Suprapubic skin (tissue), 4 donors: ENCODE measurements around the gene C3orf20. TPM values are rescaled to one million over a fixed set of nuclear protein-coding genes. Genes with fewer than 3 reads are reported as not detected.

Source experiments
- DNase-seq, 2 donors: peaks; one replicate each; pipeline ENCODE4 v3.0.0-alpha.2; 2019; ENCODE audit warnings: low spot score in 2 of 2
- H3K27ac ChIP-seq: fragments of 200-600 bp; sonication (generic); one replicate; pipeline ENCODE4 v1.5.1; 2019
- H3K27me3 ChIP-seq: fragments of 200-600 bp; sonication (generic); one replicate; pipeline ENCODE4 v1.5.1; 2019
- H3K36me3 ChIP-seq: fragments of 200-600 bp; sonication (generic); one replicate; pipeline ENCODE4 v1.5.1; 2019
- H3K4me1 ChIP-seq: fragments of 200-600 bp; sonication (generic); one replicate; pipeline ENCODE4 v1.5.1; 2019
- H3K4me3 ChIP-seq: fragments of 200-600 bp; sonication (generic); one replicate; pipeline ENCODE4 v1.5.1; 2019; ENCODE audit warnings: mild to moderate bottlenecking
- H3K9me3 ChIP-seq: fragments of 200-600 bp; sonication (generic); one replicate; pipeline ENCODE4 v1.5.1; 2019
- CTCF ChIP-seq, 2 donors: fragments of 200-600 bp in 1 of 2; fragments of 450-650 bp in 1 of 2; sonication (generic) in 1 of 2; IDR thresholded peaks; one replicate each; pipeline ENCODE4 v1.5.1; 2016 to 2019; ENCODE audit warnings: antibody characterized with exemption in 2 of 2, mild to moderate bottlenecking in 1 of 2, moderate library complexity in 1 of 2
- EP300 ChIP-seq: sonication (generic); formaldehyde crosslinking; IDR thresholded peaks from one replicate; pipeline ENCODE4 v1.6.1; 2017; ENCODE audit warnings: antibody characterized with exemption
- POLR2A ChIP-seq, 2 donors: fragments of 450-650 bp; IDR thresholded peaks; one replicate each; pipeline ENCODE4 v1.6.1; 2017; ENCODE audit warnings: antibody characterized with exemption in 2 of 2, mild to moderate bottlenecking in 2 of 2, moderate library complexity in 2 of 2
- POLR2AphosphoS5 ChIP-seq, 3 donors: sonication (generic); formaldehyde crosslinking; IDR thresholded peaks; one replicate each; pipeline ENCODE4 v1.6.1; 2017; ENCODE audit warnings: antibody characterized with exemption in 3 of 3
- WGBS: methylation state at CpG from one replicate; pipeline ENCODE4 v1.1.5; 2018; 5-methylcytosine and 5-hydroxymethylcytosine counted together
- total RNA-seq, 4 donors: library from RNA; depleted of rRNA; stranded (reverse); fragments of >200 nt; gene quantifications; one replicate each; pipeline ENCODE4 v1.1.0, GENCODE V29; 2016

The C3orf20 gene
- total RNA-seq: under 1 TPM in 1 of 4 donors, not detected in 3; 0.21 TPM

- H3K27ac ChIP-seq: no peak within 1 kb of the TSS
- peaks cover 34% of the 10 kb centered on the region for H3K36me3 ChIP-seq
- no peaks in the 10 kb centered on the region for H3K4me1 ChIP-seq
- no peak within 1 kb of the TSS for H3K4me3 ChIP-seq
- no peak for TF ChIP-seq POLR2A (IDR thresholded peaks at IDR 0.05)
- no peak for TF ChIP-seq EP300
- no peaks in the 10 kb centered on the region for H3K27me3 ChIP-seq
- no peak for DNase-seq
- WGBS: 76% methylated on average over 7 of the region's 7 CpGs
- H3K9me3 ChIP-seq: no peaks in the 10 kb centered on the region
Observed at GRCh38 chr3:14674841-14675240, at the start of gene C3orf20. Gene C3orf20 (plus strand): TSS chr3:14675141. CDS start chr3:14682714, 7,573 bp downstream.

- no peaks in the 10 kb centered on the region for H3K4me1 ChIP-seq
- no peaks in the 10 kb centered on the region for H3K9me3 ChIP-seq
- no peak overlapping the region for H3K4me3 ChIP-seq
- no peak overlapping the region for H3K27ac ChIP-seq
- peaks cover 10% of the 10 kb centered on the region for H3K27me3 ChIP-seq
- no peaks in the 10 kb centered on the region for H3K36me3 ChIP-seq
- 80% methylated on average over 6 of the region's 6 CpGs for WGBS
- DNase-seq: no peak
- TF ChIP-seq EP300: no peak
- TF ChIP-seq CTCF (IDR thresholded peaks at IDR 0.05): no peak
- no peak for TF ChIP-seq POLR2A (IDR thresholded peaks at IDR 0.05)
- no peak for TF ChIP-seq POLR2AphosphoS5 (IDR thresholded peaks at IDR 0.05)
Observed at GRCh38 chr3:14625443-14625842, 49.5 kb upstream of the C3orf20 start.

- WGBS: 85% methylated on average over 1 of the region's 6 CpGs
- Histone ChIP-seq H3K4me3 (no peak overlapping the region), H3K27ac (no peak overlapping the region), H3K27me3 (peaks cover 10% of the 10 kb centered on the region), H3K9me3 (no peaks in the 10 kb centered on the region), H3K4me1 (no peaks in the 10 kb centered on the region), H3K36me3 (no peaks in the 10 kb centered on the region)
- TF ChIP-seq POLR2AphosphoS5 (IDR thresholded peaks at IDR 0.05) (no peak), POLR2A (IDR thresholded peaks at IDR 0.05) (no peak), CTCF (IDR thresholded peaks at IDR 0.05) (no peak), EP300 (no peak)
- no peak for DNase-seq
Observed at GRCh38 chr3:14627815-14628214, 47.1 kb upstream of the C3orf20 start.

GRCh38 chr3:14628406-14628805 lies 46.5 kb upstream of the C3orf20 start:
- no peak for TF ChIP-seq POLR2A (IDR thresholded peaks at IDR 0.05)
- no peak for TF ChIP-seq POLR2AphosphoS5 (IDR thresholded peaks at IDR 0.05)
- TF ChIP-seq CTCF (IDR thresholded peaks at IDR 0.05): no peak
- TF ChIP-seq EP300: no peak
- no peaks in the 10 kb centered on the region for H3K36me3 ChIP-seq
- WGBS: 80% methylated on average over 3 of the region's 4 CpGs

GRCh38 chr3:14630404-14631100 lies 44.4 kb upstream of the C3orf20 start:
- 88% methylated on average over 9 of the region's 9 CpGs for WGBS
- Histone ChIP-seq H3K4me3 (no peak overlapping the region), H3K27me3 (peaks cover 17% of the 10 kb centered on the region), H3K36me3 (no peaks in the 10 kb centered on the region), H3K9me3 (no peaks in the 10 kb centered on the region), H3K27ac (no peak overlapping the region), H3K4me1 (no peaks in the 10 kb centered on the region)
- DNase-seq: no peak
- no peak for TF ChIP-seq EP300
- TF ChIP-seq CTCF (IDR thresholded peaks at IDR 0.05): no peak
- TF ChIP-seq POLR2AphosphoS5 (IDR thresholded peaks at IDR 0.05): no peak

More at GRCh38 chr3:14628406-14628805, 46.5 kb upstream of the C3orf20 start:
- Histone ChIP-seq H3K27me3 (peaks cover 12% of the 10 kb centered on the region), H3K4me3 (no peak overlapping the region), H3K9me3 (no peaks in the 10 kb centered on the region), H3K27ac (no peak overlapping the region), H3K4me1 (no peaks in the 10 kb centered on the region)
- no peak for DNase-seq
